Lung (tissue), 12 donors: ENCODE data around the gene TCERG1. TPM values are rescaled to one million over a fixed set of nuclear protein-coding genes. Genes with fewer than 3 reads are reported as not detected.

Experiments used
- ATAC-seq: fragments of 200-7000 bp; cut with Tn5 transposase; one replicate; pipeline ENCODE4 v1.9.1; 2020; ENCODE audit warnings: moderate number of reproducible peaks; ENCODE audit not compliant: insufficient read depth, low FRiP score
- DNase-seq, 3 donors: peaks; one replicate each; pipeline ENCODE4 v3.0.0-alpha.2; 2013 to 2017
- H3K27ac ChIP-seq, 2 donors: one replicate each; pipeline ENCODE4 v1.5.1; 2013; ENCODE audit warnings: mild to moderate bottlenecking in 2 of 2, moderate library complexity in 2 of 2, control low read depth in 1 of 2, inconsistent platforms in 1 of 2, low read depth in 1 of 2, low read length in 1 of 2
- H3K27me3 ChIP-seq, 3 donors: one replicate each; pipeline ENCODE4 v1.5.1; 2013; ENCODE audit warnings: low read length in 2 of 3; ENCODE audit not compliant: control insufficient read depth in 3 of 3, insufficient read depth in 3 of 3
- H3K36me3 ChIP-seq, 4 donors: one replicate each; pipeline ENCODE4 v1.5.1; 2013; ENCODE audit warnings: low read length in 4 of 4, mild to moderate bottlenecking in 1 of 4, moderate library complexity in 1 of 4; ENCODE audit not compliant: control insufficient read depth in 4 of 4, insufficient read depth in 4 of 4
- H3K4me1 ChIP-seq, 5 donors: one replicate each; pipeline ENCODE4 v1.5.1; 2013; ENCODE audit warnings: low read length in 5 of 5, mild to moderate bottlenecking in 2 of 5, moderate library complexity in 1 of 5; ENCODE audit not compliant: control insufficient read depth in 5 of 5, insufficient read depth in 5 of 5
- H3K4me3 ChIP-seq: one replicate; pipeline ENCODE4 v1.5.1; 2013; ENCODE audit warnings: mild to moderate bottlenecking, control low read depth, moderate library complexity
- H3K9ac ChIP-seq, 2 donors: one replicate each; pipeline ENCODE4 v1.5.1; 2013; ENCODE audit warnings: low read length in 2 of 2, control low read depth in 1 of 2; ENCODE audit not compliant: insufficient read depth in 1 of 2
- H3K9me3 ChIP-seq, 4 donors: one replicate each; pipeline ENCODE4 v1.5.1; 2013; ENCODE audit warnings: low read length in 3 of 4, mild to moderate bottlenecking in 1 of 4, moderate library complexity in 1 of 4; ENCODE audit not compliant: control insufficient read depth in 4 of 4, insufficient read depth in 3 of 4
- WGBS, 2 donors: extraction: QIAGEN DNeasy Blood & Tissue Kit; methylation state at CpG; one replicate each; pipeline ENCODE4 v1.1.7; 2013; 5-methylcytosine and 5-hydroxymethylcytosine counted together
- polyA plus RNA-seq, 2 donors: library from polyadenylated mRNA; stranded (reverse); fragments of 200-250 nt; gene quantifications; one replicate each; pipeline ENCODE4 v1.2.1, GENCODE V29; 2013
- total RNA-seq, 2 donors: library from RNA; depleted of rRNA in 1 of 2; stranded (reverse); fragments of >200 nt in 1 of 2; gene quantifications; one replicate each; pipeline ENCODE4 v1.2.1, GENCODE V29; 2014 to 2021
- TF ChIP-seq, protein P1 (sequence below): IDR thresholded peaks from 2 replicates; pipeline ENCODE4 v1.5.1; 2012; ENCODE audit warnings: mild to moderate bottlenecking; ENCODE audit errors: control extremely low read depth, extremely low read depth
- donor health status: control.
- donor health status: control.
- donor health status: Bipolar disorder and iron deficiency.
- donor health status: healthy.
- donor health status: DM: yes; HTN: yes; CAD: no.

Gene TCERG1
- total and polyA plus RNA-seq, 4 donors, result 21.1 to 79.2 (median 45.2) TPM

DNA sequence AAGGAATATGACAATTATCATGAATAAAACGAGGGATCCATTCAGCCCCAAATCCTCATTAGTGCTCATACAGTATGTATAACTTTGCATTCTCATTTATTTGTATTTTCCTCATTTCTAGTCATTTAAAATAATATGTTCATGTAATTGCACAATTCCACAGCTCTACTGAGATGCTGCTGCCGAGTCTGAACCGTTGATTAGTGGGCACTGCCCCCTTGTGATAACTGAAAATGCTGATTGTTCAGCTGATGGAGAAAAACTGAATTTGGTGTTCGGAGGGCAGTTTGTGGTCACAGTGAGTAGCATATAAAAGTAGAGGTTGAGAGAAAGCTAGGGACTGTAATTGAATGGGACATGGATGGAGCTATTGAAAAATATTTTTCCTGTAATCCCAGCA, 81.1 kb downstream of the TCERG1 start:
- no peak overlapping the region for H3K27ac ChIP-seq
- H3K36me3 ChIP-seq, result no peaks in the 10 kb centered on the region
- DNase-seq (no peak), ATAC-seq (no peak)
- no peaks in the 10 kb centered on the region for H3K9me3 ChIP-seq
- TF ChIP-seq, protein P1, sequence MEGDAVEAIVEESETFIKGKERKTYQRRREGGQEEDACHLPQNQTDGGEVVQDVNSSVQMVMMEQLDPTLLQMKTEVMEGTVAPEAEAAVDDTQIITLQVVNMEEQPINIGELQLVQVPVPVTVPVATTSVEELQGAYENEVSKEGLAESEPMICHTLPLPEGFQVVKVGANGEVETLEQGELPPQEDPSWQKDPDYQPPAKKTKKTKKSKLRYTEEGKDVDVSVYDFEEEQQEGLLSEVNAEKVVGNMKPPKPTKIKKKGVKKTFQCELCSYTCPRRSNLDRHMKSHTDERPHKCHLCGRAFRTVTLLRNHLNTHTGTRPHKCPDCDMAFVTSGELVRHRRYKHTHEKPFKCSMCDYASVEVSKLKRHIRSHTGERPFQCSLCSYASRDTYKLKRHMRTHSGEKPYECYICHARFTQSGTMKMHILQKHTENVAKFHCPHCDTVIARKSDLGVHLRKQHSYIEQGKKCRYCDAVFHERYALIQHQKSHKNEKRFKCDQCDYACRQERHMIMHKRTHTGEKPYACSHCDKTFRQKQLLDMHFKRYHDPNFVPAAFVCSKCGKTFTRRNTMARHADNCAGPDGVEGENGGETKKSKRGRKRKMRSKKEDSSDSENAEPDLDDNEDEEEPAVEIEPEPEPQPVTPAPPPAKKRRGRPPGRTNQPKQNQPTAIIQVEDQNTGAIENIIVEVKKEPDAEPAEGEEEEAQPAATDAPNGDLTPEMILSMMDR, result no peak
- WGBS, 2 donors, result 54 to 56% methylated on average over 4 of the region's 4 CpGs
- no peaks in the 10 kb centered on the region for H3K27me3 ChIP-seq
- no peaks in the 10 kb centered on the region for H3K4me1 ChIP-seq
- H3K4me3 ChIP-seq, result no peak overlapping the region
- H3K9ac ChIP-seq, result no peak overlapping the region

DNA sequence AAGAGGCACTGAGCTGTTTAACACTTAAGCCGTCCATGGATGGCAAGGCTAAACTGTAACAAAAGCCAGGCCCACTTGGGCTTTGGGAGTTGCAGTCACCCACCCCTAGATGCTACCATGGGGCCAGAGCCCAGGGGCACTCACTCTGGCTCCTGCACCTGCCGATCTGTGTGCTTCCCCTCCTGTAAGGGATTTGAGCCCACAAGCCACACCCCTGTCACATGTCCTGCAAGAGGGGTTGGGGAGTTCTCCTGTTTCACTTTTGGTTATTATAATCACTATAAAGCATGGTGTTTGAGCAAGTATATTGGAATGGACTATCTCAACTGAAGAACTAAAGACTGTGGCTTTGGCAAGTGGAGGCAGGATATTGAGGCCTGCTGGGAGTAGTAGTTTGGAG, 82.9 kb downstream of the TCERG1 start:
- Histone ChIP-seq H3K9ac (no peak overlapping the region), H3K9me3 (no peaks in the 10 kb centered on the region), H3K27me3 (no peaks in the 10 kb centered on the region), H3K36me3 (no peaks in the 10 kb centered on the region), H3K4me3 (no peak overlapping the region), H3K4me1 (no peaks in the 10 kb centered on the region), H3K27ac (no peak overlapping the region)
- TF ChIP-seq, protein P1, result no peak
- ATAC-seq (no peak), DNase-seq (no peak)
- WGBS, 2 donors, result 41 to 73% methylated on average over 2 of the region's 2 CpGs

DNA sequence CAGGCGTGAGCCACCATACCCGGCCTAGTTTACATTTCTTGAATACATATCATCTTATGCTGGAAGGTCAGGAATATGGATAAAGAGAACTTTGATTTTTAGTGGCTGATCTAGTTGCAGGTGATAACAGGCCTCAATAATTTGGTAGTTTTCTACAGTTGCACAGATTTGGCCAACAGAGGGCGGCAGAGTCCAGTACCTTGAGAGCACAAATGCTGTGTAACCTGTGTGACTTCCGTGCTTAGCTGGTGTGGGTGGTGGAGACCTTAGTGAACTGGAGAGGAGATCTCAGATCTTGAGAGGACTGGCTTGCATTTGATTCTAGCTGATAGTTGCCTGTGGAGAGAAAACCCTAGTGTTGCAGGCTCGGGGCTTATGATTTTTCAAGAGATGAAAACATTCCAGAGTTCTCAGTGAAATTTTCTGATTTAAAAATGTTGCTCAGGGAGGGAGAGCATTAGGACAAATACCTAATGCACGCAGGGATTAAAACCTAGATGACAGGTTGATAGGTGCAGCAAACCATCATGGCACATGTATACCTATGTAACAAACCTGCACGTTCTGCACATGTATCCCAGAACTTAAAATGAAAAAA, 86.2 kb downstream of the TCERG1 start:
- no peaks in the 10 kb centered on the region for H3K9me3 ChIP-seq

More for the DNA sequence above, 86.2 kb downstream of the TCERG1 start:
- peak; percentile 38 to 57 (median 56) for DNase-seq
- Histone ChIP-seq H3K4me1 (no peaks in the 10 kb centered on the region), H3K9ac (no peak overlapping the region), H3K27me3 (no peaks in the 10 kb centered on the region), H3K27ac (no peak overlapping the region), H3K4me3 (no peak overlapping the region), H3K36me3 (no peaks in the 10 kb centered on the region)
- TF ChIP-seq, protein P1, result peak; percentile 41
- ATAC-seq, result no peak
- WGBS, 2 donors, result 45% methylated on average over 7 of the region's 7 CpGs
